ENCODE measurements around the gene LYPD1. TPM values are rescaled to one million over a fixed set of nuclear protein-coding genes. Genes with fewer than 3 reads are reported as not detected.

Gene LYPD1
- total RNA-seq, 1 donor from 2014 or later, result 6.0 TPM

GRCh38 chr2:132651115-132652045 is 18.6 kb downstream of the LYPD1 start:
- Histone ChIP-seq H3K27ac (no peak overlapping the region), H3F3A (ENCODE audit: low read depth) (peaks cover 13% of the 10 kb centered on the region), H3K27me3 (no peaks in the 10 kb centered on the region), H3K36me3 (no peaks in the 10 kb centered on the region), H3K4me1 (peaks cover 8% of the 10 kb centered on the region), H4K20me1 (ENCODE audit: low read depth) (no peaks in the 10 kb centered on the region), H2AFZ (replicated peaks) (no peak overlapping the region), H3K4me3 (no peak overlapping the region), H3K9ac (no peak overlapping the region), H3K79me2 (ENCODE audit: low read depth) (no peaks in the 10 kb centered on the region), H3K4me2 (no peak overlapping the region), H3K9me3 (ENCODE audit: low read depth) (no peaks in the 10 kb centered on the region)
- Mint-ChIP-seq H3K36me3 (peaks cover 18% of the 10 kb centered on the region), H3K27me3 (ENCODE audit: insufficient read depth, low read depth) (peaks cover 4% of the 10 kb centered on the region), H3K4me3 (no peak overlapping the region), H3K27ac (no peak overlapping the region), H3K9me3 (no peaks in the 10 kb centered on the region), H3K4me1 (peaks cover 39% of the 10 kb centered on the region)
- no peak for TF ChIP-seq EZH2phosphoT487 (IDR thresholded peaks at IDR 0.05)
- peak; percentile 76 for TF ChIP-seq CTCF (IDR thresholded peaks at IDR 0.05)
- peak; percentile 77 for DNase-seq (ENCODE audit: low spot score)

GRCh38 chr2:132646540-132647108 is 23.4 kb downstream of the LYPD1 start:
- Histone ChIP-seq H3K4me3 (no peak overlapping the region), H3K27ac (no peak overlapping the region), H3K79me2 (ENCODE audit: low read depth) (no peaks in the 10 kb centered on the region), H3K9ac (no peak overlapping the region), H4K20me1 (ENCODE audit: low read depth) (no peaks in the 10 kb centered on the region), H3K4me2 (peak overlapping the region; percentile 19), H2AFZ (replicated peaks) (no peak overlapping the region), H3K27me3 (no peaks in the 10 kb centered on the region), H3F3A (ENCODE audit: low read depth) (peaks cover 2% of the 10 kb centered on the region), H3K9me3 (ENCODE audit: low read depth) (no peaks in the 10 kb centered on the region), H3K4me1 (peaks cover 10% of the 10 kb centered on the region), H3K36me3 (no peaks in the 10 kb centered on the region)
- no peak overlapping the region for H3K4me3 Mint-ChIP-seq
- TF ChIP-seq EZH2 (IDR thresholded peaks at IDR 0.05), result no peak
- H3K27me3 Mint-ChIP-seq (ENCODE audit: insufficient read depth, low read depth), result peaks cover 2% of the 10 kb centered on the region
- H3K4me1 Mint-ChIP-seq, result peaks cover 53% of the 10 kb centered on the region
- no peak overlapping the region for H3K27ac Mint-ChIP-seq
- DNase-seq (ENCODE audit: low spot score), result no peak
- peaks cover 16% of the 10 kb centered on the region for H3K36me3 Mint-ChIP-seq
- no peaks in the 10 kb centered on the region for H3K9me3 Mint-ChIP-seq

GRCh38 chr2:132645722-132646539 is 24.1 kb downstream of the LYPD1 start:
- peaks cover 52% of the 10 kb centered on the region for H3K4me1 Mint-ChIP-seq
- H3K36me3 Mint-ChIP-seq, result peaks cover 15% of the 10 kb centered on the region
- H3K9me3 ChIP-seq (ENCODE audit: low read depth), result no peaks in the 10 kb centered on the region
- no peak overlapping the region for H3K4me3 ChIP-seq
- TF ChIP-seq CTCF (IDR thresholded peaks at IDR 0.05) (no peak), EZH2phosphoT487 (IDR thresholded peaks at IDR 0.05) (no peak), EZH2 (IDR thresholded peaks at IDR 0.05) (no peak)
- no peaks in the 10 kb centered on the region for H4K20me1 ChIP-seq (ENCODE audit: low read depth)
- no peaks in the 10 kb centered on the region for H3K9me3 Mint-ChIP-seq
- no peak overlapping the region for H3K9ac ChIP-seq
- no peaks in the 10 kb centered on the region for H3F3A ChIP-seq (ENCODE audit: low read depth)
- H3K4me2 ChIP-seq, result peak overlapping the region; percentile 19
- H3K4me1 ChIP-seq, result peaks cover 13% of the 10 kb centered on the region
- no peak overlapping the region for H3K27ac ChIP-seq
- H3K79me2 ChIP-seq (ENCODE audit: low read depth), result no peaks in the 10 kb centered on the region
- no peaks in the 10 kb centered on the region for H3K27me3 ChIP-seq
- H3K4me3 Mint-ChIP-seq, result peak overlapping the region; percentile 49
- DNase-seq (ENCODE audit: low spot score), result peak; percentile 26
- H3K36me3 ChIP-seq, result no peaks in the 10 kb centered on the region
- peaks cover 2% of the 10 kb centered on the region for H3K27me3 Mint-ChIP-seq (ENCODE audit: insufficient read depth, low read depth)
- H3K27ac Mint-ChIP-seq, result peak overlapping the region; percentile 84
- no peak overlapping the region for H2AFZ ChIP-seq (replicated peaks)

All from neural progenitor cell (in vitro differentiated cells).